ENCODE results near the gene STON2. TPM values are rescaled to one million over a fixed set of nuclear protein-coding genes. Genes with fewer than 3 reads are reported as not detected.

STON2 gene
- total and polyA plus RNA-seq, 2 of the 13 experiments (the other 11 are each of a cell fraction or from before 2014, with no cell fraction given): 2.1 to 11.0 TPM

DNA sequence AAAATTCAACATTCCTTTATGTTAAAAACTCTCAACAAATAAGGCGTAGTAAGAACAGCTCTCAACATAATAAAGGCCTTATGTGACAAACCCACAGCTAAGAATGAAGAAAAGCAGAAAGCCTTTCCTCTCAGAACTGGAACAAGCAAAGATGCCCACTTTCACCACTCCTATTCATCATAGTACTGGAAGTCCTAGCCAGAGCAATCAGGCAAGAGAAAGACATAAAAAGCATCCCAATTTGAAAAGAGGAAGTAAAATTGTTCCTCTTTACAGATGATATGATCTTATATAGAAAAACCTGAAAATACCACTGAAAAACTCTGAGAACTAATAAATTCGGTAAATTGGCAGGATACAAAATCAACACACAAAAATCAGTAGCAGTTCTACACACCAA, 52.1 kb downstream of the STON2 start (continued):
- no peak for TF ChIP-seq ZNF30 (CRISPR knock-in tag; IDR thresholded peaks at IDR 0.05)
- TF ChIP-seq NKX3-1 (CRISPR knock-in tag; IDR thresholded peaks at IDR 0.05): no peak
- TF ChIP-seq NFATC3 (CRISPR knock-in tag; IDR thresholded peaks at IDR 0.05): no peak
- no peak for TF ChIP-seq RNF2 (conservative IDR thresholded peaks at IDR 0.05; ENCODE audit: low read depth)

DNA sequence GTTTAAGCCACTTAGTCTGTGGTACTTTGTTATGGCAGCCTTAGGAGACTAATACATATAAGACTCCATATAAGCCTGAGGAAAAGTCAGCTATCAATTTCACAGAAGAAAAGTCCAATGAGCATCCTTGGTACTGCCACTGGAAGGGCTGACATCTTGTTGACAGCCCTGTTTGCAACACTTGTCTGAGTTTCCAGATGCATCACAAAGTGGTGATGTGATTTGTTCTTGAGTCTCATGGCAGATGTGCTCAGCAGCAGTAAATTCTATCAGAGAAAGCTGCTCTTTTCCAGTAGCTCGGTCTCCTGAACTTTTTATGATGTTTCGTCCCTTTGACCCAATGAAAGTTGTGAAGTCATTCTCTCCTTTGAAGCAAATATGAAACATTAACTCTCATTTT, 54.3 kb downstream of the STON2 start:
- Histone ChIP-seq H3K4me2 (ENCODE audit: low read depth, low read length) (no peak overlapping the region), H3K4me1 (ENCODE audit: insufficient read depth, low read length) (peaks cover 6% of the 10 kb centered on the region; the same call in 1 of the 2 replicates), H2AFZ (ENCODE audit: low read length) (no peak overlapping the region), H3K9ac (ENCODE audit: insufficient read depth, low read depth, low read length) (no peak overlapping the region), H3K27ac (ENCODE audit: extremely low read length, insufficient read depth, low read length) (no peak overlapping the region), H3K4me3 (replicated peaks in 1 of 3; ENCODE audit: insufficient read depth in 1 of 3, low read depth in 2 of 3, low read length in 3 of 3) (no peak overlapping the region), H4K20me1 (ENCODE audit: insufficient read depth, low read length) (no peaks in the 10 kb centered on the region), H3K36me3 (replicated peaks in 1 of 2; ENCODE audit: control insufficient read depth in 1 of 2, insufficient read depth in 2 of 2, low read length in 2 of 2) (no peaks in the 10 kb centered on the region), H3K27me3 (ENCODE audit: control insufficient read depth in 1 of 2, insufficient read depth in 2 of 2, low read length in 2 of 2) (no peaks in the 10 kb centered on the region), H3K9me3 (ENCODE audit: low read length) (no peaks in the 10 kb centered on the region), H3K79me2 (ENCODE audit: insufficient read depth, low read length) (no peaks in the 10 kb centered on the region)
- BruUV-seq (replicated peaks): no TSS peak
- DNase-seq (ENCODE audit: low spot score) (no peak), FAIRE-seq (no peak), ATAC-seq (no peak)
- in situ Hi-C loops (cut with HindIII; ENCODE audit: extremely low pct_ligation_motif_present, low pct_unique_long_range_greater_than_20kb): no loop called here
- 95% methylated on average over 2 of the region's 2 CpGs for WGBS (ENCODE audit: low lambda C conversion rate)
- ChIA-PET CTCF (ENCODE audit: low intra/inter-chr PET ratio, low total read pairs) (no interaction called here), POLR2A (no interaction called here)
- intact Hi-C loops (cut with micrococcal nuclease; ENCODE audit: unreplicated experiment): no loop called here
- TF ChIP-seq ZNF546 (CRISPR knock-in tag; conservative IDR thresholded peaks at IDR 0.05) (no peak), NFE2L2 (IDR thresholded peaks at IDR 0.05; ENCODE audit: low read length) (no peak), RFX3 (CRISPR knock-in tag; IDR thresholded peaks at IDR 0.05) (no peak), RBM39 (IDR thresholded peaks at IDR 0.05; ENCODE audit: low read depth, low read length, poor library complexity, severe bottlenecking) (no peak), CEBPG (CRISPR knock-in tag; IDR thresholded peaks at IDR 0.05) (no peak), ZBTB7B (CRISPR knock-in tag; IDR thresholded peaks at IDR 0.05) (no peak), SRSF4 (IDR thresholded peaks at IDR 0.05; ENCODE audit: low read depth, low read length, poor library complexity, severe bottlenecking) (no peak), ELF1 (CRISPR knock-in tag; IDR thresholded peaks at IDR 0.05) (no peak), PHF21A (CRISPR knock-in tag; IDR thresholded peaks at IDR 0.05) (no peak)
- TF ChIP-seq, protein P1, sequence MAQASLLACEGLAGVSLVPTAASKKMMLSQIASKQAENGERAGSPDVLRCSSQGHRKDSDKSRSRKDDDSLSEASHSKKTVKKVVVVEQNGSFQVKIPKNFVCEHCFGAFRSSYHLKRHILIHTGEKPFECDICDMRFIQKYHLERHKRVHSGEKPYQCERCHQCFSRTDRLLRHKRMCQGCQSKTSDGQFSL (CRISPR knock-in tag; IDR thresholded peaks at IDR 0.05): no peak
- TF ChIP-seq, protein P2, sequence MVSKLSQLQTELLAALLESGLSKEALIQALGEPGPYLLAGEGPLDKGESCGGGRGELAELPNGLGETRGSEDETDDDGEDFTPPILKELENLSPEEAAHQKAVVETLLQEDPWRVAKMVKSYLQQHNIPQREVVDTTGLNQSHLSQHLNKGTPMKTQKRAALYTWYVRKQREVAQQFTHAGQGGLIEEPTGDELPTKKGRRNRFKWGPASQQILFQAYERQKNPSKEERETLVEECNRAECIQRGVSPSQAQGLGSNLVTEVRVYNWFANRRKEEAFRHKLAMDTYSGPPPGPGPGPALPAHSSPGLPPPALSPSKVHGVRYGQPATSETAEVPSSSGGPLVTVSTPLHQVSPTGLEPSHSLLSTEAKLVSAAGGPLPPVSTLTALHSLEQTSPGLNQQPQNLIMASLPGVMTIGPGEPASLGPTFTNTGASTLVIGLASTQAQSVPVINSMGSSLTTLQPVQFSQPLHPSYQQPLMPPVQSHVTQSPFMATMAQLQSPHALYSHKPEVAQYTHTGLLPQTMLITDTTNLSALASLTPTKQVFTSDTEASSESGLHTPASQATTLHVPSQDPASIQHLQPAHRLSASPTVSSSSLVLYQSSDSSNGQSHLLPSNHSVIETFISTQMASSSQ (IDR thresholded peaks at IDR 0.05; ENCODE audit: low read depth): no peak
- TF ChIP-seq, protein P2 (CRISPR knock-in tag; IDR thresholded peaks at IDR 0.05; ENCODE audit: borderline replicate concordance): no peak
- TF ChIP-seq, protein P3, sequence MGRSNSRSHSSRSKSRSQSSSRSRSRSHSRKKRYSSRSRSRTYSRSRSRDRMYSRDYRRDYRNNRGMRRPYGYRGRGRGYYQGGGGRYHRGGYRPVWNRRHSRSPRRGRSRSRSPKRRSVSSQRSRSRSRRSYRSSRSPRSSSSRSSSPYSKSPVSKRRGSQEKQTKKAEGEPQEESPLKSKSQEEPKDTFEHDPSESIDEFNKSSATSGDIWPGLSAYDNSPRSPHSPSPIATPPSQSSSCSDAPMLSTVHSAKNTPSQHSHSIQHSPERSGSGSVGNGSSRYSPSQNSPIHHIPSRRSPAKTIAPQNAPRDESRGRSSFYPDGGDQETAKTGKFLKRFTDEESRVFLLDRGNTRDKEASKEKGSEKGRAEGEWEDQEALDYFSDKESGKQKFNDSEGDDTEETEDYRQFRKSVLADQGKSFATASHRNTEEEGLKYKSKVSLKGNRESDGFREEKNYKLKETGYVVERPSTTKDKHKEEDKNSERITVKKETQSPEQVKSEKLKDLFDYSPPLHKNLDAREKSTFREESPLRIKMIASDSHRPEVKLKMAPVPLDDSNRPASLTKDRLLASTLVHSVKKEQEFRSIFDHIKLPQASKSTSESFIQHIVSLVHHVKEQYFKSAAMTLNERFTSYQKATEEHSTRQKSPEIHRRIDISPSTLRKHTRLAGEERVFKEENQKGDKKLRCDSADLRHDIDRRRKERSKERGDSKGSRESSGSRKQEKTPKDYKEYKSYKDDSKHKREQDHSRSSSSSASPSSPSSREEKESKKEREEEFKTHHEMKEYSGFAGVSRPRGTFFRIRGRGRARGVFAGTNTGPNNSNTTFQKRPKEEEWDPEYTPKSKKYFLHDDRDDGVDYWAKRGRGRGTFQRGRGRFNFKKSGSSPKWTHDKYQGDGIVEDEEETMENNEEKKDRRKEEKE (IDR thresholded peaks at IDR 0.05): no peak
- TF ChIP-seq, protein P4, sequence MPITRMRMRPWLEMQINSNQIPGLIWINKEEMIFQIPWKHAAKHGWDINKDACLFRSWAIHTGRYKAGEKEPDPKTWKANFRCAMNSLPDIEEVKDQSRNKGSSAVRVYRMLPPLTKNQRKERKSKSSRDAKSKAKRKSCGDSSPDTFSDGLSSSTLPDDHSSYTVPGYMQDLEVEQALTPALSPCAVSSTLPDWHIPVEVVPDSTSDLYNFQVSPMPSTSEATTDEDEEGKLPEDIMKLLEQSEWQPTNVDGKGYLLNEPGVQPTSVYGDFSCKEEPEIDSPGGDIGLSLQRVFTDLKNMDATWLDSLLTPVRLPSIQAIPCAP (CRISPR knock-in tag; IDR thresholded peaks at IDR 0.05; ENCODE audit: low read depth): no peak
